SK-N-SH treated with all-trans-retinoic acid at 6 μM for 48 hours (cell line): ENCODE results near the gene C3orf22.

Experiments
- ATAC-seq: fragments of 200-7000 bp; cut with Tn5 transposase; 3 replicates; pipeline ENCODE4 v1.9.1; 2020; ENCODE audit warnings: mild to moderate bottlenecking, moderate library complexity
- ARNTL ChIP-seq: fragments of 450-650 bp; formaldehyde crosslinking; IDR thresholded peaks from 2 replicates; pipeline ENCODE4 v1.5.0; 2020; ENCODE audit warnings: low read depth, mild to moderate bottlenecking, moderate library complexity, borderline replicate concordance
- BACH2 ChIP-seq: fragments of 250-450 bp; sonication (Bioruptor Pico); IDR thresholded peaks from 2 replicates; pipeline ENCODE4 v1.9.0; 2021; ENCODE audit warnings: mild to moderate bottlenecking, borderline replicate concordance
- CSDC2 ChIP-seq: fragments of 250-450 bp; sonication (Bioruptor Pico); IDR thresholded peaks from 2 replicates; pipeline ENCODE4 v1.5.0; 2020; ENCODE audit warnings: mild to moderate bottlenecking, moderate library complexity
- ESRRG ChIP-seq: fragments of 250-450 bp; sonication (Bioruptor Pico); IDR thresholded peaks from 2 replicates; pipeline ENCODE4 v1.6.1; 2021; ENCODE audit warnings: mild to moderate bottlenecking
- ISL1 ChIP-seq: fragments of 250-450 bp; sonication (Bioruptor Pico); IDR thresholded peaks from 2 replicates; pipeline ENCODE4 v2.1.2; 2022; ENCODE audit warnings: mild to moderate bottlenecking, moderate library complexity
- OSR1 ChIP-seq: fragments of 250-450 bp; sonication (Bioruptor Pico); IDR thresholded peaks from 2 replicates; pipeline ENCODE4 v1.8.0; 2022; ENCODE audit warnings: moderate library complexity, mild to moderate bottlenecking, inconsistent platforms
- PPARA ChIP-seq: fragments of 250-450 bp; sonication (Bioruptor Pico); IDR thresholded peaks from 2 replicates; pipeline ENCODE4 v1.5.0; 2020; ENCODE audit warnings: mild to moderate bottlenecking, borderline replicate concordance
- RARB ChIP-seq: fragments of 250-450 bp; sonication (Bioruptor Pico); IDR thresholded peaks from 2 replicates; pipeline ENCODE4 v1.8.0; 2021; ENCODE audit warnings: mild to moderate bottlenecking, moderate library complexity
- TCF4 ChIP-seq: fragments of 250-450 bp; sonication (Bioruptor Pico); IDR thresholded peaks from 2 replicates; pipeline ENCODE4 v1.8.0; 2021; ENCODE audit warnings: mild to moderate bottlenecking, moderate library complexity, borderline replicate concordance
- ZFP30 ChIP-seq: fragments of 450-650 bp; formaldehyde crosslinking; IDR thresholded peaks from 2 replicates; pipeline ENCODE4 v1.5.0; 2022; ENCODE audit warnings: mild to moderate bottlenecking, moderate library complexity
- ZNF565 ChIP-seq: fragments of 450-650 bp; formaldehyde crosslinking; conservative IDR thresholded peaks from 2 replicates; pipeline ENCODE4 v1.5.0; 2020; ENCODE audit warnings: low read depth, mild to moderate bottlenecking, moderate library complexity
- ZNF70 ChIP-seq: fragments of 450-650 bp; formaldehyde crosslinking; IDR thresholded peaks from 2 replicates; pipeline ENCODE4 v1.5.0; 2020; ENCODE audit warnings: mild to moderate bottlenecking, moderate library complexity
- TF ChIP-seq, protein P1 (sequence below): fragments of 250-450 bp; sonication (Bioruptor Pico); IDR thresholded peaks from 2 replicates; pipeline ENCODE4 v1.5.1; 2020; ENCODE audit warnings: low read depth, mild to moderate bottlenecking, moderate library complexity
- TF ChIP-seq, protein P2 (sequence below): fragments of 250-450 bp; sonication (Bioruptor Pico); IDR thresholded peaks from 2 replicates; pipeline ENCODE4 v1.5.1; 2021; ENCODE audit warnings: mild to moderate bottlenecking, moderate library complexity
- TF ChIP-seq, protein P3 (sequence below): fragments of 250-450 bp; sonication (Bioruptor Pico); IDR thresholded peaks from 2 replicates; pipeline ENCODE4 v1.5.0; 2020; ENCODE audit warnings: mild to moderate bottlenecking, moderate library complexity
- TF ChIP-seq, protein P4 (sequence below): fragments of 250-450 bp; sonication (Bioruptor Pico); IDR thresholded peaks from 2 replicates; pipeline ENCODE4 v1.8.0; 2020; ENCODE audit warnings: mild to moderate bottlenecking, moderate library complexity, borderline replicate concordance

The C3orf22 gene

DNA sequence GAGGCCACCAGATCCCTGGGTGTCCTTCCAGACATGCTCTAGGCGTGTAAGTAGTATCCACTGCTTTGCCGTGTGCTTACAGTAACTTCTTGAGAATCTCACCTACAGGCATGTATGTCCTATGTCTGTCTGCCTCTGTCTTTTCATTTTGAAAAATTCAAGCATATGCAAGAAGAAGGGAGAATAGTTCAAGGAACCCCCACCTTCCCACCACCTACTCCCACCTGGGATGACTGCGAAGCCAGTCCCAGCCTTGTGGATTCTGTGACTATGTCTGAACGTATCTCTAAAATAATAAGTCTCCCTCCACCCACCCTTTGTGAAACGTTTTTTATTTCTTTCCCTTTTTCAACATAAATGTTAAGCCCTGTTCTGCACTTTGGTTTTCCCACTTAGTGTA is 19.8 kb downstream of the C3orf22 start:
- TF ChIP-seq ZFP30 (CRISPR knock-in tag): no peak
- TF ChIP-seq CSDC2: no peak
- TF ChIP-seq, protein P1, sequence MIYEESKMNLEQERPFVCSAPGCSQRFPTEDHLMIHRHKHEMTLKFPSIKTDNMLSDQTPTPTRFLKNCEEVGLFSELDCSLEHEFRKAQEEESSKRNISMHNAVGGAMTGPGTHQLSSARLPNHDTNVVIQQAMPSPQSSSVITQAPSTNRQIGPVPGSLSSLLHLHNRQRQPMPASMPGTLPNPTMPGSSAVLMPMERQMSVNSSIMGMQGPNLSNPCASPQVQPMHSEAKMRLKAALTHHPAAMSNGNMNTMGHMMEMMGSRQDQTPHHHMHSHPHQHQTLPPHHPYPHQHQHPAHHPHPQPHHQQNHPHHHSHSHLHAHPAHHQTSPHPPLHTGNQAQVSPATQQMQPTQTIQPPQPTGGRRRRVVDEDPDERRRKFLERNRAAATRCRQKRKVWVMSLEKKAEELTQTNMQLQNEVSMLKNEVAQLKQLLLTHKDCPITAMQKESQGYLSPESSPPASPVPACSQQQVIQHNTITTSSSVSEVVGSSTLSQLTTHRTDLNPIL: no peak
- TF ChIP-seq, protein P2, sequence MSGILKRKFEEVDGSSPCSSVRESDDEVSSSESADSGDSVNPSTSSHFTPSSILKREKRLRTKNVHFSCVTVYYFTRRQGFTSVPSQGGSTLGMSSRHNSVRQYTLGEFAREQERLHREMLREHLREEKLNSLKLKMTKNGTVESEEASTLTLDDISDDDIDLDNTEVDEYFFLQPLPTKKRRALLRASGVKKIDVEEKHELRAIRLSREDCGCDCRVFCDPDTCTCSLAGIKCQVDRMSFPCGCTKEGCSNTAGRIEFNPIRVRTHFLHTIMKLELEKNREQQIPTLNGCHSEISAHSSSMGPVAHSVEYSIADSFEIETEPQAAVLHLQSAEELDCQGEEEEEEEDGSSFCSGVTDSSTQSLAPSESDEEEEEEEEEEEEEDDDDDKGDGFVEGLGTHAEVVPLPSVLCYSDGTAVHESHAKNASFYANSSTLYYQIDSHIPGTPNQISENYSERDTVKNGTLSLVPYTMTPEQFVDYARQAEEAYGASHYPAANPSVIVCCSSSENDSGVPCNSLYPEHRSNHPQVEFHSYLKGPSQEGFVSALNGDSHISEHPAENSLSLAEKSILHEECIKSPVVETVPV (CRISPR knock-in tag): no peak
- no peak for TF ChIP-seq BACH2
- no peak for TF ChIP-seq ISL1 (CRISPR knock-in tag)
- no peak for ATAC-seq

DNA sequence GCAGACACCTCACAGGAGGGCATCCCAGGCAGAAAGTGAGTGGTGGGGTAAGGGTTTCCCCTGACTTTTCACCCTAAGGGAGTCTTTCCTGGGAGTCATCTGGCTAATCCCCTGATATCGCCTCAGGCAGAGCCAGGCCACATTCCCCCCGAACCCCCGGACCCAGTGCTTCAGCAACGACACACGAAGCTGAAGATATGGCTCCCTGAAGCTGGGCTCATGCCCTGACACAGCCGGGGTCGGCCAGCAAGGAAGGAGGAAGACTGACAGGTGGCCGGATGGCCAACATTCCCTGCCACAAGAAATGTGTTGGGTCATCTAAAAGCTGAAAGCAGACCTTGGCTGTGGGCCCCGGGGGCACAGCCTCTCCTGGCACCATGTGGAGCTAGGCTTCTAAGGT is 20.4 kb downstream of the C3orf22 start:
- ATAC-seq: no peak

DNA sequence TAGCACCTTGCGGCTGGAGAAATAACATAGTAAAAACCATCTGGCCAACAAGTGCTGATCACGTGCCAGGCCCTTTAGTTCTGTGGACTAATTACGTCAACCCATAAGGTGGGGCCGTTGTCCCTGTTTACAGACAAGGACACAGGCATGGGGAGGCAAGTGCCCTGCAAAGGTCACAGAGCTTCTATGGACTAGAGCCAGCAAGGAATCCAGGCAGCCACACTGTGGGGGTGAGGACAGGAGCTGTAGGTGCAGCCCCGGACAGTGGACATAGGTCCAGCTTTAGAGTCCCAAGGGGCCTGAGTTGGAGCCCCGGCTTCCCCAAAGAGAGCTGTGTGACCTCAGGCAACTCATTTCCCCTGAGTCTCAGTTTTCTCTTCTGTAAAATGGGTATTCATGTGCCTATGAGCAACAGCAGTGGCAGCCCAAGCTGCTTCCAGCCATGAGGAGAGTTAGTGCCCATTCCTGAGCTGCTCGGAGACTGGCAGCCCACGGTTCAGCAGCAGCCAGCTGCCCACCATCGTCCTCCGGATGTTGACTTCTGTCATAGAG is 20.9 kb downstream of the C3orf22 start:
- TF ChIP-seq PPARA (CRISPR knock-in tag) (no peak), OSR1 (CRISPR knock-in tag) (no peak)
- TF ChIP-seq, protein P3, sequence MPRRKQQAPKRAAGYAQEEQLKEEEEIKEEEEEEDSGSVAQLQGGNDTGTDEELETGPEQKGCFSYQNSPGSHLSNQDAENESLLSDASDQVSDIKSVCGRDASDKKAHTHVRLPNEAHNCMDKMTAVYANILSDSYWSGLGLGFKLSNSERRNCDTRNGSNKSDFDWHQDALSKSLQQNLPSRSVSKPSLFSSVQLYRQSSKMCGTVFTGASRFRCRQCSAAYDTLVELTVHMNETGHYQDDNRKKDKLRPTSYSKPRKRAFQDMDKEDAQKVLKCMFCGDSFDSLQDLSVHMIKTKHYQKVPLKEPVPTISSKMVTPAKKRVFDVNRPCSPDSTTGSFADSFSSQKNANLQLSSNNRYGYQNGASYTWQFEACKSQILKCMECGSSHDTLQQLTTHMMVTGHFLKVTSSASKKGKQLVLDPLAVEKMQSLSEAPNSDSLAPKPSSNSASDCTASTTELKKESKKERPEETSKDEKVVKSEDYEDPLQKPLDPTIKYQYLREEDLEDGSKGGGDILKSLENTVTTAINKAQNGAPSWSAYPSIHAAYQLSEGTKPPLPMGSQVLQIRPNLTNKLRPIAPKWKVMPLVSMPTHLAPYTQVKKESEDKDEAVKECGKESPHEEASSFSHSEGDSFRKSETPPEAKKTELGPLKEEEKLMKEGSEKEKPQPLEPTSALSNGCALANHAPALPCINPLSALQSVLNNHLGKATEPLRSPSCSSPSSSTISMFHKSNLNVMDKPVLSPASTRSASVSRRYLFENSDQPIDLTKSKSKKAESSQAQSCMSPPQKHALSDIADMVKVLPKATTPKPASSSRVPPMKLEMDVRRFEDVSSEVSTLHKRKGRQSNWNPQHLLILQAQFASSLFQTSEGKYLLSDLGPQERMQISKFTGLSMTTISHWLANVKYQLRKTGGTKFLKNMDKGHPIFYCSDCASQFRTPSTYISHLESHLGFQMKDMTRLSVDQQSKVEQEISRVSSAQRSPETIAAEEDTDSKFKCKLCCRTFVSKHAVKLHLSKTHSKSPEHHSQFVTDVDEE (CRISPR knock-in tag): no peak
- ATAC-seq: no peak

More for the DNA sequence above, 20.4 kb downstream of the C3orf22 start:
- no peak for TF ChIP-seq ZNF565 (CRISPR knock-in tag)
- no peak for TF ChIP-seq ESRRG (CRISPR knock-in tag)
- TF ChIP-seq ISL1 (CRISPR knock-in tag): no peak
- TF ChIP-seq ARNTL (CRISPR knock-in tag): no peak
- TF ChIP-seq, protein P4, sequence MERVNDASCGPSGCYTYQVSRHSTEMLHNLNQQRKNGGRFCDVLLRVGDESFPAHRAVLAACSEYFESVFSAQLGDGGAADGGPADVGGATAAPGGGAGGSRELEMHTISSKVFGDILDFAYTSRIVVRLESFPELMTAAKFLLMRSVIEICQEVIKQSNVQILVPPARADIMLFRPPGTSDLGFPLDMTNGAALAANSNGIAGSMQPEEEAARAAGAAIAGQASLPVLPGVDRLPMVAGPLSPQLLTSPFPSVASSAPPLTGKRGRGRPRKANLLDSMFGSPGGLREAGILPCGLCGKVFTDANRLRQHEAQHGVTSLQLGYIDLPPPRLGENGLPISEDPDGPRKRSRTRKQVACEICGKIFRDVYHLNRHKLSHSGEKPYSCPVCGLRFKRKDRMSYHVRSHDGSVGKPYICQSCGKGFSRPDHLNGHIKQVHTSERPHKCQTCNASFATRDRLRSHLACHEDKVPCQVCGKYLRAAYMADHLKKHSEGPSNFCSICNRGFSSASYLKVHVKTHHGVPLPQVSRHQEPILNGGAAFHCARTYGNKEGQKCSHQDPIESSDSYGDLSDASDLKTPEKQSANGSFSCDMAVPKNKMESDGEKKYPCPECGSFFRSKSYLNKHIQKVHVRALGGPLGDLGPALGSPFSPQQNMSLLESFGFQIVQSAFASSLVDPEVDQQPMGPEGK: no peak
- no peak for TF ChIP-seq CSDC2
- TF ChIP-seq, all 23 proteins: peak for 0

DNA sequence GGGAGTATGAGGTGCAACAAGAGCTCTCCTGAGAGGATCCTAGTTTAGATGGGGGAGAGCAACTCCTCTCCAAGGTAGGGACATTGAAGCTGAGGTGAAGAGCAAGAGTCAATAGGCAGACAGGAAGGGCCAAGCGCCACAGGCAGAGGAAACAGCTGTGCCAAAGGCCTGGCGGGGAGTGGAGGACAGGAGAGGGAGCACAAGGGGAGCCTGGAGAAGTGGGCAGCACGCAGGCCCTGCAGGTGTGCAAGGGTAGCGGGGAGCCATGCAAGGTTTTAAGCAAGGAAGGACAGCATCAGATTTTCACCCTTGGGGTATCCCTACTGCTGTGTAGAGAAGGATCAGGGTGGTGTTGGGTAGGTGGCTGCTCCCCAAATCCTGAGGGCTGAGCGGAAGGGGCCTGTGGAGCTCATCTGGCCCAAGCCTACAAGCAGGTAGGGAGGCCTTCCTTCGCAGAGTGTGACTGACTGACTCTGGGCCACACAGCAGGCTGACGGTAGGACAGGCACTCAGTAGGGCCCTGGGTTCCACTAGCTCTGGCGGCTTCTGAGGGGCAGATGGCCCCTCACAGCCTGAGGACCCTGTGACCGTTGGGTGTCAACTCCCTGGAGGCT is 21.5 kb downstream of the C3orf22 start:
- no peak for TF ChIP-seq ISL1 (CRISPR knock-in tag)
- no peak for TF ChIP-seq ZFP30 (CRISPR knock-in tag)
- TF ChIP-seq, protein P1: no peak
- no peak for TF ChIP-seq ZNF70 (CRISPR knock-in tag)
- TF ChIP-seq ZNF565 (CRISPR knock-in tag): no peak
- TF ChIP-seq, protein P3 (CRISPR knock-in tag): no peak
- no peak for TF ChIP-seq RARB (CRISPR knock-in tag)
- TF ChIP-seq BACH2: no peak
- TF ChIP-seq ARNTL (CRISPR knock-in tag): no peak
- TF ChIP-seq OSR1 (CRISPR knock-in tag): no peak
- TF ChIP-seq TCF4 (CRISPR knock-in tag): no peak
- TF ChIP-seq, all 23 proteins: peak for 0
- ATAC-seq: no peak
